Measurements from ENCODE around the gene FSTL4. TPM values are rescaled to one million over a fixed set of nuclear protein-coding genes. Genes with fewer than 3 reads are reported as not detected.

FSTL4 gene
- polyA plus RNA-seq, 1 donor (not counting 4 experiments of a cell fraction or from before 2014, with no cell fraction given): 1.7 TPM

GRCh38 chr5:133382661-133383579, 229.4 kb downstream of the FSTL4 start:
- Histone ChIP-seq H2AFZ (ENCODE audit: control insufficient read depth, low read length) (no peak overlapping the region), H3K9ac (ENCODE audit: control insufficient read depth, extremely low read depth, insufficient read depth, low read length) (no peak overlapping the region), H3K79me2 (ENCODE audit: control insufficient read depth, insufficient read depth, low read length) (no peaks in the 10 kb centered on the region), H4K20me1 (ENCODE audit: control insufficient read depth, extremely low read depth, insufficient read depth, low read length) (no peaks in the 10 kb centered on the region), H3K27ac (ENCODE audit: control insufficient read depth, insufficient read depth, low read length) (no peak overlapping the region), H3K9me3 (ENCODE audit: control insufficient read depth, low read depth, low read length) (no peaks in the 10 kb centered on the region), H3K4me2 (ENCODE audit: control insufficient read depth, extremely low read depth, insufficient read depth, low read depth, low read length) (no peak overlapping the region), H3K9me1 (ENCODE audit: control insufficient read depth, extremely low read depth, insufficient read depth, low read length) (no peaks in the 10 kb centered on the region), H3K27me3 (ENCODE audit: control insufficient read depth, extremely low read depth, insufficient read depth, low read length) (peaks cover 25% of the 10 kb centered on the region), H3K4me3 (ENCODE audit: control insufficient read depth in 2 of 3, extremely low read depth in 1 of 3, insufficient read depth in 2 of 3, low read depth in 1 of 3, low read length in 3 of 3) (no peak overlapping the region), H3K36me3 (ENCODE audit: control insufficient read depth in 2 of 2, extremely low read depth in 1 of 2, insufficient read depth in 2 of 2, low read length in 2 of 2) (no peaks in the 10 kb centered on the region), H3K4me1 (ENCODE audit: control insufficient read depth, extremely low read depth, insufficient read depth, low read length) (no peaks in the 10 kb centered on the region)
- FAIRE-seq: no peak
- dilution Hi-C loops (cut with MboI; ENCODE audit: extremely low pct_ligation_motif_present, low sequenced_read_pairs): no loop called here
- no peak for DNase-seq (ENCODE audit: low read depth, low spot score)
- no peak for TF ChIP-seq CTCF (optimal IDR thresholded peaks at IDR 0.05 in 1 of 3, IDR thresholded peaks at IDR 0.05 in 1 of 3, conservative IDR thresholded peaks at IDR 0.05 in 1 of 3; ENCODE audit: extremely low read depth in 1 of 3, insufficient read depth in 2 of 3, low read length in 3 of 3)
- TF ChIP-seq EZH2 (IDR thresholded peaks at IDR 0.05; ENCODE audit: low read length): no peak

GRCh38 chr5:133381571-133382365, 230.6 kb downstream of the FSTL4 start:
- Histone ChIP-seq H3K27ac (ENCODE audit: control insufficient read depth, insufficient read depth, low read length) (no peak overlapping the region), H3K9me1 (ENCODE audit: control insufficient read depth, extremely low read depth, insufficient read depth, low read length) (no peaks in the 10 kb centered on the region), H3K36me3 (ENCODE audit: control insufficient read depth in 2 of 2, extremely low read depth in 1 of 2, insufficient read depth in 2 of 2, low read length in 2 of 2) (no peaks in the 10 kb centered on the region), H3K9ac (ENCODE audit: control insufficient read depth, extremely low read depth, insufficient read depth, low read length) (no peak overlapping the region), H3K27me3 (ENCODE audit: control insufficient read depth, extremely low read depth, insufficient read depth, low read length) (peaks cover 16% of the 10 kb centered on the region), H3K4me3 (ENCODE audit: control insufficient read depth in 2 of 3, extremely low read depth in 1 of 3, insufficient read depth in 2 of 3, low read depth in 1 of 3, low read length in 3 of 3) (no peak overlapping the region), H3K4me2 (ENCODE audit: control insufficient read depth, extremely low read depth, insufficient read depth, low read depth, low read length) (no peak overlapping the region), H2AFZ (ENCODE audit: control insufficient read depth, low read length) (no peak overlapping the region), H3K4me1 (ENCODE audit: control insufficient read depth, extremely low read depth, insufficient read depth, low read length) (no peaks in the 10 kb centered on the region), H4K20me1 (ENCODE audit: control insufficient read depth, extremely low read depth, insufficient read depth, low read length) (no peaks in the 10 kb centered on the region), H3K79me2 (ENCODE audit: control insufficient read depth, insufficient read depth, low read length) (no peaks in the 10 kb centered on the region), H3K9me3 (ENCODE audit: control insufficient read depth, low read depth, low read length) (peaks cover 2% of the 10 kb centered on the region)
- no peak for FAIRE-seq
- dilution Hi-C loops (cut with MboI; ENCODE audit: extremely low pct_ligation_motif_present, low sequenced_read_pairs): no loop called here
- no peak for TF ChIP-seq CTCF (optimal IDR thresholded peaks at IDR 0.05 in 1 of 3, IDR thresholded peaks at IDR 0.05 in 1 of 3, conservative IDR thresholded peaks at IDR 0.05 in 1 of 3; ENCODE audit: extremely low read depth in 1 of 3, insufficient read depth in 2 of 3, low read length in 3 of 3)
- TF ChIP-seq EZH2 (IDR thresholded peaks at IDR 0.05; ENCODE audit: low read length): no peak
- no peak for DNase-seq (ENCODE audit: low read depth, low spot score)

Measured in keratinocyte (primary cell).